AG09319 (cell line): ENCODE measurements around the gene GATB.

Experiments used
- DNase-seq: peaks from one replicate; pipeline ENCODE4 v3.0.0-alpha.2; 2010; ENCODE audit warnings: low read depth; ENCODE audit errors: extremely low read depth
- TF ChIP-seq, protein P1 (sequence below): IDR thresholded peaks from 2 replicates; pipeline ENCODE4 v1.5.1; 2011; ENCODE audit warnings: low read depth, mild to moderate bottlenecking, inconsistent platforms, low read length, moderate library complexity

GATB gene

GRCh38 chr4:151772274-151772673 lies 11.5 kb upstream of the GATB start:
- TF ChIP-seq, protein P1, sequence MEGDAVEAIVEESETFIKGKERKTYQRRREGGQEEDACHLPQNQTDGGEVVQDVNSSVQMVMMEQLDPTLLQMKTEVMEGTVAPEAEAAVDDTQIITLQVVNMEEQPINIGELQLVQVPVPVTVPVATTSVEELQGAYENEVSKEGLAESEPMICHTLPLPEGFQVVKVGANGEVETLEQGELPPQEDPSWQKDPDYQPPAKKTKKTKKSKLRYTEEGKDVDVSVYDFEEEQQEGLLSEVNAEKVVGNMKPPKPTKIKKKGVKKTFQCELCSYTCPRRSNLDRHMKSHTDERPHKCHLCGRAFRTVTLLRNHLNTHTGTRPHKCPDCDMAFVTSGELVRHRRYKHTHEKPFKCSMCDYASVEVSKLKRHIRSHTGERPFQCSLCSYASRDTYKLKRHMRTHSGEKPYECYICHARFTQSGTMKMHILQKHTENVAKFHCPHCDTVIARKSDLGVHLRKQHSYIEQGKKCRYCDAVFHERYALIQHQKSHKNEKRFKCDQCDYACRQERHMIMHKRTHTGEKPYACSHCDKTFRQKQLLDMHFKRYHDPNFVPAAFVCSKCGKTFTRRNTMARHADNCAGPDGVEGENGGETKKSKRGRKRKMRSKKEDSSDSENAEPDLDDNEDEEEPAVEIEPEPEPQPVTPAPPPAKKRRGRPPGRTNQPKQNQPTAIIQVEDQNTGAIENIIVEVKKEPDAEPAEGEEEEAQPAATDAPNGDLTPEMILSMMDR = no peak
- no peak for DNase-seq

DNA sequence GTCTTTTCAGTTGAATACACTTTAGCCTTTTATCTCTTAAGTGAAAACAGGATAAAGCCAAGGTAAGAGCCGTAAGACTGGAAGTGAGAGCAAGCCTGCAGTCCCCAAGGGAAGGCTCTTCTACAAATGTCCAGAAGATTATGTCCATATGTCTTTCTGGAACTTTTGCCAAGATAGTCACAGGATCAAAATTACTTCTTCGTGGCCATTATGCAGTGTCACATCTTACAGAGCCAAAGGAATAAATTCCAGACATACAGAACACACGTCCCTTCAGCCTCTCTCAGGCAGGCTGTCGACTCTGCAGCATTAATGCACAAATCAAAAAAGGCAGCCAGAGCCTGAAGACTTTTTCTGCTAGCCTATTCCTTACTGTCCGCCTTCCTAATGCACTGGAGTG lies 10.9 kb upstream of the GATB start:
- TF ChIP-seq, protein P1 = no peak
- DNase-seq = no peak

- DNase-seq = no peak
- TF ChIP-seq, protein P1 = no peak
Measured at GRCh38 chr4:151770154-151770553, 9.3 kb upstream of the GATB start.

- DNase-seq = no peak
- TF ChIP-seq, protein P1 = no peak
Measured at GRCh38 chr4:151768835-151769234, 8.0 kb upstream of the GATB start.

DNA sequence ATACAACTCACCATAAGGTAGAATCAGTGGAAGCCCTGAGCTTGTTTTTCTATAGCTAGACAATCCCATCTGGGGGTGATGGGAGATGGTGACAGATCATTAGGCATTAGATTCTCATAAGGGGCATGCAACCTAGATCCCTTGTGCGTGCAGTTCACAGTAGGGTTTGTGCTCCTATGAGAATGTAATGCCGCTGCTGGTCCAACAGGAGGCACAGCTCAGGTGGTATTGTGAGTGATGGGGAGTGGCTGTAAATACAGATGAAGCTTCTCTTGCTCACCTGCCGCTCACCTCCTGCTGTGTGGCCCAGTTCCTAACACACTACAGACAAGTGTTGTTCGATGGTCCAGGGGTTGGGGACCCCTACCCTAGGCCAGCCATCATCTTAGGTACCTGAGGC lies 5.9 kb upstream of the GATB start:
- DNase-seq = no peak
- TF ChIP-seq, protein P1 = no peak

DNA sequence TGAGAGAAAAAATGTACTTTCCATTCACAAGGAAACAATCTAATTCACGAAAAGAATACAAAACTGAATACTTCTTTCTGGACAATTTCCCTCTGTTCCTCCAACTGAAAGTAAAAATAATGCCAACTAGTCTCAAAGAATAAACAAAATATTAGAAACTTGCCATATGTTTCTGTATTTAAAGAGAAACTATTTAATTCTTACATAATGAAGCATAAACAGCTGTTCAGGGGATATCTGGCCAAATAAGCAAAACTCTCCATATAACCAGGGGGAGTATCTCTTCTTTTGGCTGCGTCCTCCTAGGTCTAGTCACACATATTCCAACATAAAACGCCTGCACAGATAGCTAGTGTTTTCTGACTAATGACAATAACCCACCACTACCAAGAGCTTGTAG lies 805 bp downstream of the GATB start:
- TF ChIP-seq, protein P1 = no peak
- DNase-seq = no peak

GRCh38 chr4:151753056-151753455 lies 7.8 kb downstream of the GATB start:
- TF ChIP-seq, protein P1 = no peak
- DNase-seq = no peak
